ENCODE measurements around the gene FAM13A. TPM values are rescaled to one million over a fixed set of nuclear protein-coding genes. Genes with fewer than 3 reads are reported as not detected.
"Not testable (repeated sequence)": the region's sequence is repeated elsewhere in the genome, so short reads cannot be mapped to it uniquely, and the experiment has no call there.

Gene FAM13A
- total RNA-seq, 1 donor from 2014 or later, result 40.3 TPM

DNA sequence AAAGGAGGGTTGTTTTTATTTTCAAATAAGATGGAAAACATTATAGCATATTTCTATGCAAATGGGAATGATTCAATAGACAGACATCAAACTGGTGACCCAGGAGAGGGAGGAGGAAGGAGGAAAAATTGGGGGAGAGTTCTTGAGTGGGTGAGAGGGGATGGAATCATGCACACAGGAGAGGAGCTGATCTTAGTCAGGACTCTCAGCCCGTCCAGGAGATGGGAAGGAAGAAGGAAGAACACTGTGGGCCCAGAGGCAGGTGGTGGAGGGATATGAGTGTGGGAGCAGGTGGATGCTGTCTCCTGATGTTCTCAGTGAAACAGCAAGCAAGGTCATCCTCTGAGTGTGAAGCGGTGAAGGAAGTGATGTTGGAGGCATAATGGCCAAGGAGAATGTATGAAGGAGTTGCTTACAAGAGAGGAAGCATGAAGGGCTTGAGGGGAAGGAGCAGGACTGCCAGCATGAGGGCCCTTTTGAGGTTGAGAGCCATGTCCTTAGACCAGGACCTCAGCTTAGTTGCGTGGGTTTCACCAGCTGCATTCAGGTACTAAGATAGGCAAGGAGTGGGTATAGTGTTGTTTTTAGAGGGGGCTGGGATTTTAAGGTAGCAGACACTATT, 197.7 kb downstream of the FAM13A start:
- Histone ChIP-seq H3K9ac (no peak overlapping the region), H3K4me3 (no peak overlapping the region), H3K9me3 (ENCODE audit: low read depth) (no peaks in the 10 kb centered on the region), H4K20me1 (ENCODE audit: low read depth) (no peaks in the 10 kb centered on the region), H3K4me1 (no peaks in the 10 kb centered on the region), H3K27ac (no peak overlapping the region), H2AFZ (replicated peaks) (no peak overlapping the region), H3K27me3 (no peaks in the 10 kb centered on the region), H3K4me2 (no peak overlapping the region), H3F3A (ENCODE audit: low read depth) (no peaks in the 10 kb centered on the region), H3K36me3 (no peaks in the 10 kb centered on the region), H3K79me2 (ENCODE audit: low read depth) (no peaks in the 10 kb centered on the region)
- Mint-ChIP-seq H3K4me1 (peaks cover 12% of the 10 kb centered on the region), H3K36me3 (no peaks in the 10 kb centered on the region), H3K27me3 (ENCODE audit: insufficient read depth, low read depth) (no peaks in the 10 kb centered on the region), H3K27ac (no peak overlapping the region), H3K4me3 (no peak overlapping the region), H3K9me3 (no peaks in the 10 kb centered on the region)
- no peak for DNase-seq (ENCODE audit: low spot score)
- TF ChIP-seq, protein P1, sequence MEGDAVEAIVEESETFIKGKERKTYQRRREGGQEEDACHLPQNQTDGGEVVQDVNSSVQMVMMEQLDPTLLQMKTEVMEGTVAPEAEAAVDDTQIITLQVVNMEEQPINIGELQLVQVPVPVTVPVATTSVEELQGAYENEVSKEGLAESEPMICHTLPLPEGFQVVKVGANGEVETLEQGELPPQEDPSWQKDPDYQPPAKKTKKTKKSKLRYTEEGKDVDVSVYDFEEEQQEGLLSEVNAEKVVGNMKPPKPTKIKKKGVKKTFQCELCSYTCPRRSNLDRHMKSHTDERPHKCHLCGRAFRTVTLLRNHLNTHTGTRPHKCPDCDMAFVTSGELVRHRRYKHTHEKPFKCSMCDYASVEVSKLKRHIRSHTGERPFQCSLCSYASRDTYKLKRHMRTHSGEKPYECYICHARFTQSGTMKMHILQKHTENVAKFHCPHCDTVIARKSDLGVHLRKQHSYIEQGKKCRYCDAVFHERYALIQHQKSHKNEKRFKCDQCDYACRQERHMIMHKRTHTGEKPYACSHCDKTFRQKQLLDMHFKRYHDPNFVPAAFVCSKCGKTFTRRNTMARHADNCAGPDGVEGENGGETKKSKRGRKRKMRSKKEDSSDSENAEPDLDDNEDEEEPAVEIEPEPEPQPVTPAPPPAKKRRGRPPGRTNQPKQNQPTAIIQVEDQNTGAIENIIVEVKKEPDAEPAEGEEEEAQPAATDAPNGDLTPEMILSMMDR (IDR thresholded peaks at IDR 0.05), result no peak
- TF ChIP-seq EZH2 (IDR thresholded peaks at IDR 0.05) (no peak), EZH2phosphoT487 (IDR thresholded peaks at IDR 0.05) (no peak)

- no peak for DNase-seq (ENCODE audit: low spot score)
- H3K9me3 ChIP-seq (ENCODE audit: low read depth), result no peaks in the 10 kb centered on the region
- H3K9ac ChIP-seq, result no peak overlapping the region
- H4K20me1 ChIP-seq (ENCODE audit: low read depth), result no peaks in the 10 kb centered on the region
- Mint-ChIP-seq H3K4me3 (no peak overlapping the region), H3K27me3 (ENCODE audit: insufficient read depth, low read depth) (no peaks in the 10 kb centered on the region), H3K36me3 (no peaks in the 10 kb centered on the region), H3K9me3 (no peaks in the 10 kb centered on the region), H3K27ac (no peak overlapping the region), H3K4me1 (peaks cover 12% of the 10 kb centered on the region)
- no peak overlapping the region for H3K4me2 ChIP-seq
- no peaks in the 10 kb centered on the region for H3K79me2 ChIP-seq (ENCODE audit: low read depth)
- H2AFZ ChIP-seq (replicated peaks), result no peak overlapping the region
- no peak for TF ChIP-seq EZH2phosphoT487 (IDR thresholded peaks at IDR 0.05)
- no peaks in the 10 kb centered on the region for H3K4me1 ChIP-seq
- H3K27me3 ChIP-seq, result no peaks in the 10 kb centered on the region
- no peaks in the 10 kb centered on the region for H3K36me3 ChIP-seq
- H3K4me3 ChIP-seq, result no peak overlapping the region
- H3F3A ChIP-seq (ENCODE audit: low read depth), result no peaks in the 10 kb centered on the region
- no peak overlapping the region for H3K27ac ChIP-seq
Observed at GRCh38 chr4:88858752-88859151, 198.2 kb downstream of the FAM13A start.

GRCh38 chr4:88857588-88857987, 199.4 kb downstream of the FAM13A start:
- no peak overlapping the region for H3K4me3 ChIP-seq
- Mint-ChIP-seq H3K4me3 (no peak overlapping the region), H3K27me3 (ENCODE audit: insufficient read depth, low read depth) (no peaks in the 10 kb centered on the region), H3K9me3 (no peaks in the 10 kb centered on the region), H3K4me1 (peaks cover 12% of the 10 kb centered on the region), H3K36me3 (no peaks in the 10 kb centered on the region), H3K27ac (no peak overlapping the region)
- DNase-seq (ENCODE audit: low spot score), result no peak
- no peak overlapping the region for H3K9ac ChIP-seq
- no peaks in the 10 kb centered on the region for H3K27me3 ChIP-seq
- no peak overlapping the region for H3K27ac ChIP-seq
- H3F3A ChIP-seq (ENCODE audit: low read depth), result no peaks in the 10 kb centered on the region
- no peaks in the 10 kb centered on the region for H4K20me1 ChIP-seq (ENCODE audit: low read depth)
- no peaks in the 10 kb centered on the region for H3K36me3 ChIP-seq
- TF ChIP-seq EZH2phosphoT487 (IDR thresholded peaks at IDR 0.05), result no peak
- H2AFZ ChIP-seq (replicated peaks), result no peak overlapping the region
- H3K79me2 ChIP-seq (ENCODE audit: low read depth), result no peaks in the 10 kb centered on the region
- no peaks in the 10 kb centered on the region for H3K4me1 ChIP-seq
- H3K9me3 ChIP-seq (ENCODE audit: low read depth), result no peaks in the 10 kb centered on the region
- H3K4me2 ChIP-seq, result no peak overlapping the region

- Mint-ChIP-seq H3K27ac (no peak overlapping the region), H3K36me3 (peaks cover 2% of the 10 kb centered on the region), H3K4me3 (no peak overlapping the region), H3K27me3 (ENCODE audit: insufficient read depth, low read depth) (no peaks in the 10 kb centered on the region), H3K9me3 (no peaks in the 10 kb centered on the region), H3K4me1 (peaks cover 10% of the 10 kb centered on the region)
- no peaks in the 10 kb centered on the region for H3K9me3 ChIP-seq (ENCODE audit: low read depth)
- H2AFZ ChIP-seq (replicated peaks), result no peak overlapping the region
- H3K27ac ChIP-seq, result no peak overlapping the region
- no peaks in the 10 kb centered on the region for H4K20me1 ChIP-seq (ENCODE audit: low read depth)
- H3K79me2 ChIP-seq (ENCODE audit: low read depth), result no peaks in the 10 kb centered on the region
- H3K36me3 ChIP-seq, result no peaks in the 10 kb centered on the region
- no peak overlapping the region for H3K4me3 ChIP-seq
- H3K4me1 ChIP-seq, result no peaks in the 10 kb centered on the region
- no peak overlapping the region for H3K9ac ChIP-seq
- no peaks in the 10 kb centered on the region for H3K27me3 ChIP-seq
- DNase-seq (ENCODE audit: low spot score), result no peak
- no peak overlapping the region for H3K4me2 ChIP-seq
- TF ChIP-seq EZH2 (IDR thresholded peaks at IDR 0.05), result no peak
- TF ChIP-seq, protein P1 (IDR thresholded peaks at IDR 0.05), result no peak
- no peak for TF ChIP-seq EZH2phosphoT487 (IDR thresholded peaks at IDR 0.05)
- H3F3A ChIP-seq (ENCODE audit: low read depth), result no peaks in the 10 kb centered on the region
Observed at GRCh38 chr4:88854481-88854880, 202.5 kb downstream of the FAM13A start.

DNA sequence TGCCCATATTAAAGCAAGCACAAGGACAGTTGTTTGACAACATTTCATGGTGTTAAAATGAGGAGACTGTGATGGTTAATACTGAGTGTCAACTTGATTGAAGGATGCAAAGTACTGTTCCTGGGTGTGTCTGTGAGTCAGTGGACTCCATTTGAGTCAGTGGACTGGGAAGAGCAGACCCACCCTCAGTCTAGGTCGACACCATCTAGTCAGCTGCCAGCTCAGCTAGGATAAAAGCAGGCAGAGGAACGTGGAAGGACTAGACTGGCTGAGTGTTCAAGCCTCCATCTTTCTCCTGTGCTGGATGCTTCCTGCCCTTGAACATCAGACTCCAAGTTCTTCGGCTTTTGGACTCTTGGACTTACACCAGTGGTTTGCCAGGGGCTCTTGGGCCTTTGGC, 203.4 kb downstream of the FAM13A start:
- H4K20me1 ChIP-seq (ENCODE audit: low read depth); H3K27me3 Mint-ChIP-seq (ENCODE audit: insufficient read depth, low read depth); H3K4me1 ChIP-seq; H3K4me2 ChIP-seq; H3K9me3 ChIP-seq (ENCODE audit: low read depth); H3K27ac ChIP-seq; H3K36me3 Mint-ChIP-seq; H3K79me2 ChIP-seq (ENCODE audit: low read depth); H3K27me3 ChIP-seq; H3K27ac Mint-ChIP-seq; H3K9ac ChIP-seq; H3F3A ChIP-seq (ENCODE audit: low read depth); H3K4me3 Mint-ChIP-seq; DNase-seq (ENCODE audit: low spot score); H2AFZ ChIP-seq (replicated peaks); H3K36me3 ChIP-seq; H3K9me3 Mint-ChIP-seq; H3K4me1 Mint-ChIP-seq; H3K4me3 ChIP-seq: not testable (repeated sequence)

Measured in neural progenitor cell (in vitro differentiated cells).